WI38 (cell line): ENCODE data around the gene EPG5.

Experiments used
- H3K4me3 ChIP-seq: 2 replicates; pipeline ENCODE4 v1.5.1; 2011; ENCODE audit warnings: low read depth, mild to moderate bottlenecking, control low read depth, low read length
- TF ChIP-seq, protein P1 (sequence below): IDR thresholded peaks from 2 replicates; pipeline ENCODE4 v1.5.1; 2012; ENCODE audit warnings: low read depth, mild to moderate bottlenecking, control low read depth, low read length

Gene EPG5

DNA sequence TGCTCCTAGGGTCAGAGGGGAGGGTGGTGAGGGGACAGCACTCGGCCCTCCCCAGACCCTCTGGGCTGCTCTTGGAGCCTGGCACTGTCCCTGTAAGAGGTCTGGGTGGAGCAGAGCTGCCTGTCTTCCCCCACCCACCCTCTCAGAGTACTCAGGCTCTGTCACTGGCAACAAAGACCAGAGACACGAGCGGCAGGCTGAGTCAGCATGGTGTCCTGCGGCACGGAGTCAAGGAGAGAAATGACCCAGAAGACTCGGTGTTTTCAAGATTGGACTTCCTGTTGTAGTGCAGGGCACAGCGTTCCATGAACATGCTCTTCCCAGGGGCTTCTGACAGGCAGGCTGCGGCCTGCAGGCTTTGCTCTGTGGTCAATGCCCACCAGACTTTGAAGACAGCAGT, 121.7 kb downstream of the EPG5 start:
- TF ChIP-seq, protein P1, sequence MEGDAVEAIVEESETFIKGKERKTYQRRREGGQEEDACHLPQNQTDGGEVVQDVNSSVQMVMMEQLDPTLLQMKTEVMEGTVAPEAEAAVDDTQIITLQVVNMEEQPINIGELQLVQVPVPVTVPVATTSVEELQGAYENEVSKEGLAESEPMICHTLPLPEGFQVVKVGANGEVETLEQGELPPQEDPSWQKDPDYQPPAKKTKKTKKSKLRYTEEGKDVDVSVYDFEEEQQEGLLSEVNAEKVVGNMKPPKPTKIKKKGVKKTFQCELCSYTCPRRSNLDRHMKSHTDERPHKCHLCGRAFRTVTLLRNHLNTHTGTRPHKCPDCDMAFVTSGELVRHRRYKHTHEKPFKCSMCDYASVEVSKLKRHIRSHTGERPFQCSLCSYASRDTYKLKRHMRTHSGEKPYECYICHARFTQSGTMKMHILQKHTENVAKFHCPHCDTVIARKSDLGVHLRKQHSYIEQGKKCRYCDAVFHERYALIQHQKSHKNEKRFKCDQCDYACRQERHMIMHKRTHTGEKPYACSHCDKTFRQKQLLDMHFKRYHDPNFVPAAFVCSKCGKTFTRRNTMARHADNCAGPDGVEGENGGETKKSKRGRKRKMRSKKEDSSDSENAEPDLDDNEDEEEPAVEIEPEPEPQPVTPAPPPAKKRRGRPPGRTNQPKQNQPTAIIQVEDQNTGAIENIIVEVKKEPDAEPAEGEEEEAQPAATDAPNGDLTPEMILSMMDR = no peak
- H3K4me3 ChIP-seq = no peak overlapping the region

DNA sequence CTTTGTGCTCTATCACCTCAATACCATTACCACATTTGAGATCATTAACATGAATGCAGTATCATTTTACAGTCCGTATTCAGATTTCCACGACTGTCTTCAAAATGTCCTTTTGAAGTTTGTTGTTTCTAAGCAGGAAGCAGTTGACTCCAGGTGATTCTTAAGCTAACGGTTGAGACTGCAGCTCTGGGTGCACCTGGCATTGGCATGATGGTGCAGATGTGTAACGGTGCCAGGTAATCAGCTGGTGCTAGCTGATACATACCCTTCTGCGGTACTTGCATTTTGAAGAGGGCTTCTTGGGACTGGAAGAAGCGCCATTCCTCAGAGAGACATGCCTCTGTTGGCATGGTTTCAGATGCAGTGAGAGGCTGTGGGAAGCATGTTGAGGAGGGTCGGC, 122.2 kb downstream of the EPG5 start:
- no peak overlapping the region for H3K4me3 ChIP-seq
- TF ChIP-seq, protein P1 = no peak

DNA sequence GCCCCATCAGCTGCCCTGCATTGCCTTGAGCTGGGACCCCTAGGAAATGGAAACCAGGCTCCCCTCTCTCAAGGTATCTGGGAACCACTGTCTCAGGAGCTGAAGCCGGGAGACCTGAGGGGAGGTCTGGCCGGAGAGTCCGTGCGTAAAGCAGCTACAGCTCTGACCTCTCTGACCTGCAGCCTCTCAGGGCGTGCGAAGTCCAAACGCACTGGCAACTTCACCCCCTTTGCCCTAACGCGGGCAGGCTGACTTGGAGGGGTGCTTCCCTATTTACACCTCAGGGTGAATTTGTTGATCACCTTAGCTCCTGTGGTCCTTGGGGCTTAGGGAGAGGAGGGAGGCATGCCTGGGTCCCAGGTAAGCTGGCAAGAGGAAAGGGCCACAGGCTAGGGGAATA, 124.1 kb downstream of the EPG5 start:
- TF ChIP-seq, protein P1 = no peak
- H3K4me3 ChIP-seq = no peak overlapping the region

DNA sequence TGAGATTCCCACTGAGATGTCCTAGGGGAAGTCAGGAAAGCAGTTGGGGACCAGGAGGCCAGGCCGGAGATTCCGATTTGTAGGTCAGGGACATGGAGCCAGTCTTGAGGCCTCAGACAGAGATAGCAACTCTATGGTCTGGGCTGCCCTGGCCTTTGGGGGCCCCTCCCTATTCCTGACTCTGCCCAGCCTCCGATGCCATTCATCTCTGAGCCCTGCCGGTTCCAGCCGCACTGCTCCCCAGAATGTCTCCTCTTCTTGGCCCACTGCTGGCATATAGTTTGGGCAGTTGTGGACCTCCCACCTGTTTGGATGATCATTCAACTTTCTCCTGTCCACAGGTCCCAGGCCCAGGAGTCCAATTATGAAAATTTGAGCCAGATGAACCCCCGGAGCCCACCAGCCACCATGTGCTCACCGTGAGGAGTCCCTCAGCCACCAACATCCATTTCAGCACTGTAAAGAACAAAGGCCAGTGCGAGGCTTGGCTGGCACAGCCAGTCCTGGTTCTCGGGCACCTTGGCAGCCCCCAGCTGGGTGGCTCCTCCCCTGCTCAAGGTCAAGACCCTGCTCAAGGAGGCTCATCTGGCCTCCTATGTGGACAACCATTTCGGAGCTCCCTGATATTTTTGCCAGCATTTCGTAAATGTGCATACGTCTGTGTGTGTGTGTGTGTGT, 125.2 kb downstream of the EPG5 start:
- TF ChIP-seq, protein P1 = no peak
- H3K4me3 ChIP-seq = no peak overlapping the region

DNA sequence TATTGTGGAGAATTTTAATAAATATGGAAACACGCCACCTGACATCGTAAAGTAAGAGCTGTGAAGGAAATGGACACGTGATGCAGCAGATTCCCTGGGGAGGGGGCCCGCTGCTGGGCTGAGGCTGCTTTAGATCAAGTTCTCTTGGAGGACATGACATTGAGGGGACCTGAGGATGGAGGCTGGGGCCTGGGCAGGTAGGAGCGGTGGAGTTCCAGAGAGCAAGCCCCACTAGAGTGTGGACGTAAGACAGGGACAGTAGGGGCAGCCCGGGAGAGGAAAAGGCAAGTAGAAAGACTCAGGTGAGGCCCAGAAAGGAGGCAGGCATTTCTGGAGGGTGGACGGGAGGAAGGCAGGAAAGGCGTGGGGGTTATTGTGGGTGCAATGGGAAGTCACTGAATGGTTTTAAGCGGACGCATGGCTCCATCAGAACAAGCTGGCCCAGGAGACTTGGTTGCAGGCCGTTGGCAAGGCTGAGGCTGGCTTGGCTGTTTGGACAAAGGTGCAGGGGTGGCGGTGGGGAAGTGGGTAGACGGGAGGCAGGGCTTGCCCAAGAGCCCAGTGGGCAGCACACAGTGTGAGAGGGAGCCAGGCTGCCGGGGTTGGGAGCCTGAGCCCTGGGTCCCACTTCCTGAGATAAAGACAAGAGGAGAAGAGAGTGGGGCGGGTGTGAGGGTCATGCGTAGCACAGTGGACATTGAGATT, 125.9 kb downstream of the EPG5 start:
- no peak overlapping the region for H3K4me3 ChIP-seq
- TF ChIP-seq, protein P1 = no peak

DNA sequence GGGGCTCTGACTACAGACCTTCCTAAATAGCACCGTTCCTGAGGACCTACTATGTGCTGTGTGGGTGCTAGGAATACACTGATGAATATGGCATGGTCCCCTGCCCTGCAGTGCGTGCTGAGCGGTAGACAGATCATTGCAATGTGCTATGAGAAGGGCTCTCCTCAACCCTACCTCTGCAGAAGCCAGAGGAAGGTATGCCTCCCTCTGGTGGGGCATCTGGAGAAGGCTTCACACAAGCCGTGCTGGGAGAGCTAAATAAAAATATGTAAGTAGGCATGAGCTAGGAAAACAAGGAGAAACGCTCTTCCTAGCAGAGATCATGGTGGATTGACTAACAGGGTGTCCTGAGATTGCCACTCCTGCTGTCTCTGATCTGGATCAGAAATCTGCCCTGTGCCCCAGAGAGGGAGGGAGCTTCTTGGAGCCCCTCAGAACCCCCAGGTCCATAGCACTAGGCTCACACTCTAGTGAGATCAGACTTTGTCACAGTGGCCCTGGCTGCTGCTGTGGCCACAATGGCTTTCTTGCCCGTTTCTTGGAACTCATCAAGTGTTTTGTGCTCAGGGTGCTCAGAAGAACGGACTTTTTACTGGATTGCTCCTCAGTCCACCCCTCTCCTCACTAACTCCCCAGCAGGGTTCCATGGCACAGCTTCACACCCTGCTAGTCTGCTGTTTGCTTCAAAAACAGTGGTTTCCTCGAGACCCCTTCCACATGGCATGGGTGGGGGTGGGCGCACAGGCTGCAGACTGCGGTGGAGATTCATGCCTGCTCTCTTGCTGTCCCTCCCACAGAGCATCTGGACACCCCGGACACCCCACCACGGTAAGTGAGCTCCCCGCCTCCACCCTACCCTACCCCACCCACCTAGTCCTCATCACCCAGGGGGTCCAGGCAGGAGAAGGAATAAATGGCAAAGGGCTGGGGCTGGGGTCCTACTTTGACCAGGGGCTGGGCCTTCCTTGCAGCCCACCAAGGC, 127.4 kb downstream of the EPG5 start:
- no peak overlapping the region for H3K4me3 ChIP-seq
- TF ChIP-seq, protein P1 = peak; percentile 82
